Natural killer cell treated with Interleukin-12 subunit alpha and Interleukin-12 subunit beta and Interleukin-15 and Interleukin-18, amount 100 ng/mL, for 72 hours (primary cell): ENCODE data around the gene ELK4. TPM values are rescaled to one million over a fixed set of nuclear protein-coding genes. Genes with fewer than 3 reads are reported as not detected.

Source experiments
- ATAC-seq, 2 donors: fragments of 150-1000 bp; cut with Tn5 transposase in 1 of 2; sonication (Bioruptor Pico), chemical (Tn5 transposase) in 1 of 2; 2 replicates each; pipeline ENCODE4 v1.10.0; 2021
- DNase-seq: peaks from one replicate; pipeline ENCODE4 v3.0.0; 2022; ENCODE audit warnings: low spot score
- H3K27ac Mint-ChIP-seq, 2 donors: 1 replicate in 1 of 2; 2 replicates in 1 of 2; pipeline ENCODE4 v1.8.0; 2022; ENCODE audit warnings: mixed read lengths in 2 of 2, mild to moderate bottlenecking in 1 of 2, moderate library complexity in 1 of 2
- H3K27me3 Mint-ChIP-seq, 2 donors: 1 replicate in 1 of 2; 2 replicates in 1 of 2; pipeline ENCODE4 v1.8.0; 2022; ENCODE audit warnings: mixed read lengths in 2 of 2
- H3K36me3 Mint-ChIP-seq: one replicate; pipeline ENCODE4 v1.8.0; 2022; ENCODE audit warnings: mixed read lengths
- H3K4me1 Mint-ChIP-seq, 2 donors: 1 replicate in 1 of 2; 2 replicates in 1 of 2; pipeline ENCODE4 v1.8.0; 2022; ENCODE audit warnings: low read depth in 2 of 2, mixed read lengths in 2 of 2, mild to moderate bottlenecking in 1 of 2
- H3K4me3 Mint-ChIP-seq: one replicate; pipeline ENCODE4 v1.8.0; 2022; ENCODE audit warnings: mixed read lengths
- H3K9me3 Mint-ChIP-seq: 2 replicates; pipeline ENCODE4 v1.8.0; 2022; ENCODE audit warnings: mixed read lengths
- total RNA-seq, 2 donors: library from RNA; stranded (reverse); gene quantifications; one replicate each; pipeline ENCODE4 v1.2.3, GENCODE V29; 2022

The ELK4 gene
- total RNA-seq, 2 donors from 2014 or later: 78.7 to 97.8 TPM

DNA sequence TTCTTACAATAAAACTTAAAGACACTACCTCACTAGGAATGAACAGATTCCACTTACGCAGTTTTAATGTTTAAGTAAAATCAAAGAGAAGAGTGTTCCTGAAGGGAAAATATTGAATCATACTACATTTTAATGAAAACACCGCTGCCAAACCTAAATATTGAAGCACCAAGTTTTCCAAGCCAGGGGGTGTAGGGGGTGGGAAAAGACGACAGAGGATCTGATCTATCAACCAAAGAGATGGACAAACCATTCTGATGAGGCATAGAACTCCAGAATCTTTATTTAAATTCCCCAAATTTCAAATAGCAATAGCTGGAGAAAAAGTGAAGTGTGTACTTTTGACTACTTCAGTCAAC lies 1.2 kb downstream of the ELK4 start:
- Mint-ChIP-seq H3K4me1 (peaks cover 30 to 31% of the 10 kb centered on the region in 2 donors), H3K27me3 (no peaks in the 10 kb centered on the region), H3K36me3 (peaks cover 7% of the 10 kb centered on the region), H3K27ac (peak overlapping the region; percentile 93 to 94), H3K9me3 (no peaks in the 10 kb centered on the region), H3K4me3 (peak overlapping the region; percentile 90)
- no peak for DNase-seq
- ATAC-seq: no peak

DNA sequence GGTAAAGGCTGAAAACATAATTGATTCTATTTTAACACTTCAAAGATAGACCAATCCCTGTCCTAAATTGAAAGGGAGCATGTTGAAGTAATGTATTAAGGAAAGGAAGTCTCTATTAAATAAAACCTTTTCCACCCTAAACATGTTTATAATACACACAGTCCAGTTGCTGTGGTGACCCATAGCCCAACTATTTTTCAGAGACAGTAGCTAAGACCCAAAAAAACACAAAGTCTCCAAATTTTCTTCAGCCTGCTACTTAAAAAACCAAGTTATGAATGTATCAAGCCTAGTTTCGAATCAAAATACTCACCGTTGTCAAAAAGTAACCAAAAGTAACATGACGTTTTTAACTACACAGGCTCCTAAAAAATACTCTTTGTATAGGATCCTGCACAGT lies 1.6 kb downstream of the ELK4 start:
- no peaks in the 10 kb centered on the region for H3K27me3 Mint-ChIP-seq
- ATAC-seq (no peak), DNase-seq (no peak)
- peak overlapping the region; percentile 93 to 94 for H3K27ac Mint-ChIP-seq
- H3K4me3 Mint-ChIP-seq: peak overlapping the region; percentile 90
- peaks cover 31 to 33% of the 10 kb centered on the region in 2 donors for H3K4me1 Mint-ChIP-seq
- H3K9me3 Mint-ChIP-seq: no peaks in the 10 kb centered on the region
- peaks cover 7% of the 10 kb centered on the region for H3K36me3 Mint-ChIP-seq

DNA sequence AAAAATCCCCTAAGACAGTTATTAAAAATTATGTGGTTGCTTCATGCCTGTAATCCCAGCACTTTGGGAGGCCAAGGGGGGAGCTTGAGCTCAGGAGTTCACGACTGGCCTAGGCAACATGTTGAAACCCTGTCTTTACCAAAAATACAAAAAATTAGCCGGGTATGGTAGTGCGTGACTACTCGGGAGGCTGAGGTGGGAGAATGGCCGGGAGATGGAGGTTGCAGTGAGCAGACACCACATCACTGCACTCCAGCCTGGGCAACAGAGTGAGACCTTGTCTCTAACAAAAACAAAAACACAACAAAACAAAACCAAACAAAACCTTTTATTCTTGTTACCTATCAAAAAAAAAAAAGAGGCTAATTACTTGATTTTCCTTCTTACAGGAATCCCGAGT lies 2.1 kb downstream of the ELK4 start:
- Mint-ChIP-seq H3K4me1 (peaks cover 35% of the 10 kb centered on the region in 2 donors), H3K9me3 (no peaks in the 10 kb centered on the region), H3K36me3 (peaks cover 10% of the 10 kb centered on the region), H3K27ac (peak overlapping the region; percentile 93 to 94), H3K27me3 (no peaks in the 10 kb centered on the region), H3K4me3 (peak overlapping the region; percentile 90)
- DNase-seq (no peak), ATAC-seq (no peak)

GRCh38 chr1:205627956-205628355 lies 3.9 kb downstream of the ELK4 start:
- H3K9me3 Mint-ChIP-seq: no peaks in the 10 kb centered on the region
- H3K4me1 Mint-ChIP-seq: peaks cover 35% of the 10 kb centered on the region in 2 donors
- H3K27me3 Mint-ChIP-seq: no peaks in the 10 kb centered on the region
- no peak for ATAC-seq
- H3K36me3 Mint-ChIP-seq: peaks cover 10% of the 10 kb centered on the region
- H3K27ac Mint-ChIP-seq: no peak overlapping the region
- DNase-seq: no peak
- H3K4me3 Mint-ChIP-seq: no peak overlapping the region

DNA sequence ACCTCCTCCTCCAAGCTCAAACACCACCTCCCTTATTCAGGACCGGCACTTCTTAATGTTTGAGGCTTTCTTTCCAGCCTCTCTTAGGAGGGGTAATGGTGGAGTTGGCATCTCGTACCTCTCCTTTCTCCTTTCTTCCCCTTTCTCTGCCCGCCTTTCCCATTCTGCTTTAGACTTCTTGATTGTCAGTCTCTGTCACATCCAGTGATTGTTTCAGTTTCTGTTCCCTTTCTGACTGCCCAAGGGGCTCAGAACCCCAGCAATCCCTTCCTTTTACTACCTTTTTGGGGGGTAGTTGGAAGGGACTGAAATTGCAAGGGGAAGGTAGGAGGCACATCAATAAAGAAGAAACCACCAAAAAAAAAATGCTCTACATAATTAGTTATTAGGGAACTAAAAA lies 5.6 kb downstream of the ELK4 start:
- Mint-ChIP-seq H3K4me3 (peak overlapping the region; percentile 53), H3K4me1 (peaks cover 28 to 32% of the 10 kb centered on the region in 2 donors), H3K27me3 (no peaks in the 10 kb centered on the region), H3K36me3 (peaks cover 10% of the 10 kb centered on the region), H3K27ac (peak overlapping the region; percentile 71 to 88), H3K9me3 (no peaks in the 10 kb centered on the region)
- no peak for DNase-seq
- ATAC-seq: no peak

DNA sequence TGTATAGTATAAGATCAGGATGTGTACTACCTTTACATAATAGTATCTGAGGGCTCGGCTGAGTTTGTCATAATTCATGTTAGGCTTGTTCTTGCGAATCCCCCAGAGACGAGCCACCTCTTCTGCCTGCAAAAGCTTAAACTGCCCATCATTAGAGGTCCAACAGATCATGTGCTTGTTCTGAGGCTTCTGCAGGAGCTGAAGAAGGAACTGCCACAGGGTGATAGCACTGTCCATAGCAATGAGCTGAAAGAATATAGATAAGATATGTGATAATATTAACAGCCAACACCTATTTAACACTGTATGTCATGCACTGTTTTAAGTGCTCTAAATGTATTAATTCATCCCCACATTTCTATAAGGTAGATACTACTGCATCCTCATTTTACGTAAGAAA lies 8.2 kb downstream of the ELK4 start:
- DNase-seq: no peak
- peaks cover 24% of the 10 kb centered on the region for H3K36me3 Mint-ChIP-seq
- H3K27ac Mint-ChIP-seq: no peak overlapping the region
- no peak overlapping the region for H3K4me3 Mint-ChIP-seq
- ATAC-seq: no peak
- no peaks in the 10 kb centered on the region for H3K27me3 Mint-ChIP-seq
- peaks cover 20 to 34% of the 10 kb centered on the region in 2 donors for H3K4me1 Mint-ChIP-seq
- no peaks in the 10 kb centered on the region for H3K9me3 Mint-ChIP-seq

GRCh38 chr1:205620269-205620668 lies 11.5 kb downstream of the ELK4 start:
- Mint-ChIP-seq H3K27me3 (no peaks in the 10 kb centered on the region), H3K9me3 (no peaks in the 10 kb centered on the region), H3K27ac (no peak overlapping the region), H3K36me3 (peaks cover 28% of the 10 kb centered on the region), H3K4me3 (no peak overlapping the region), H3K4me1 (peaks cover 12 to 13% of the 10 kb centered on the region in 2 donors)
- ATAC-seq (no peak), DNase-seq (no peak)

DNA sequence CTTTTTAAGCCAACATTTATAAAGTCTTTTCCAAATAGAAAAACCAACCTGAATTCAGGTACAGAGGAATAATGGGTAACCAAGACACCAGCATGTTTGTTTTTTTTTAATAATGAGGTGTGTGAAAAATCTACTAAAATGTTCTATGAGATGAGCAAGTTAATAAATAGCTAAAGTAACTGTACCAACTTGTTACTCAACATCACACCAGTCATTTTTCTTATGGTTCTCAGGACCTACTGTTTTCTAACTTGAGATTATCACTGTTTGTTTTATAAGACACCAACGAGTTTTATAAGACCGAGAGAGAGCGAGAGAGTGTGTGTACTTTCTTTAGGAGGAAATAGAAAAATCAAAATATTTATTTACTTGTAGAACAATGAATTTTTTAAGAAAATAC lies 12.4 kb downstream of the ELK4 start:
- H3K4me3 Mint-ChIP-seq: no peak overlapping the region
- H3K4me1 Mint-ChIP-seq: peaks cover 6 to 7% of the 10 kb centered on the region in 2 donors
- DNase-seq (no peak), ATAC-seq (no peak)
- H3K36me3 Mint-ChIP-seq: peaks cover 25% of the 10 kb centered on the region
- no peaks in the 10 kb centered on the region for H3K27me3 Mint-ChIP-seq
- H3K27ac Mint-ChIP-seq: no peak overlapping the region
- H3K9me3 Mint-ChIP-seq: no peaks in the 10 kb centered on the region

DNA sequence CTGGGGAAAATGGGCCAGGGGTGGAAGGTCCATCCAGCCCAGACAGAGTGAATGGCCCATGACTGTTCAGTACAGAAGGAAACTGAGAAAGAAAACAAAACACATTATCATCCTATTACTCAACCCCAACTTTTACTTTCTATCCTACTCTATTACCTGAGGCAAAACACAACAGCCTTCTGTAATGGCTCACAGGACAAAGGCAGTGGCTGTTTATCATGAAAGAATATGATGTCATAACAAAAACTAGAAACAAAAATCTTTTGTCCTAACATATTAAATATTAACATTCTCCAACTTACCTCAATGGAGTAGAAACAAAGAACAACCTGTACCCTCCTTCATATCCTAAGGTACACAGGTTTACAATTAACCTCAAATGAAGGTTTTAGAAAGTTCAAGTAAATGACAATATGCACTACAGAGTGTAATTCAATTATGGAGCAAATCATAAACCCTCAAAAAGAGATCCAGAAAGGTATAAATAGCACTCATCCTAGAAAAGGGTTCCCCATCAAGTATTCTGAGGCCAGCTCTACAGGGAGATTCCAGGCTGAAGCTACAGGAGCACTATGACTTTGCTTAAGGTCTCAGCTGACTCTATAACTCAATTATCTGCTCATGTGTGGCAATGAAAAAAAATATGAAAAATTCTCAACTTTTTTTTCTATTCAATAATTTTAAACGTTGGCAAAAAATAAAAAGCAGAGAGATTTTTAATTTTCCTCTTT lies 15.1 kb downstream of the ELK4 start:
- no peak for DNase-seq
- Mint-ChIP-seq H3K9me3 (no peaks in the 10 kb centered on the region), H3K27me3 (no peaks in the 10 kb centered on the region), H3K4me1 (peaks cover 7 to 13% of the 10 kb centered on the region in 2 donors), H3K36me3 (peaks cover 31% of the 10 kb centered on the region), H3K27ac (peak overlapping the region in 1 of 2 donors; percentile 47), H3K4me3 (no peak overlapping the region)
- no peak for ATAC-seq

DNA sequence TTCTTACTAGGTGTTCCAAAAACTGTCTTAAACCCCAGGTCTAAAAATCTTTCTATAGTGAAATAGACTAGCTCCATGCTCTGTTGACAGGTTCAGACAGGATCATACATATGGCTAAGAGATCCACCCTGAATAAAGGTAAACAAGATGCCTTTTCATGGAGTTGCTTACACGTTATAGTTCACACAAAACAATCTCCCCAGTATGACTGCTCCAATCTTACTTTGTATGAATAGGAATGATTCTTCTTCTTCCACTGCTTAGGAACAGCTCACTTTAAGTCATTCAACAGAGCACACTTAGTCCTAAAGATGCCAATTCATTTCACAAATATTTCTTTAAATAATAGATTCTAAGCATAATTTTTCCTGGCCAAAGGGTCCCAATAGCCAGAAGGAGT lies 16.0 kb downstream of the ELK4 start:
- no peaks in the 10 kb centered on the region for H3K27me3 Mint-ChIP-seq
- no peak overlapping the region for H3K4me3 Mint-ChIP-seq
- no peak for DNase-seq
- peaks cover 16 to 22% of the 10 kb centered on the region in 2 donors for H3K4me1 Mint-ChIP-seq
- no peaks in the 10 kb centered on the region for H3K9me3 Mint-ChIP-seq
- peaks cover 35% of the 10 kb centered on the region for H3K36me3 Mint-ChIP-seq
- H3K27ac Mint-ChIP-seq: peak overlapping the region in 1 of 2 donors; percentile 47
- ATAC-seq: no peak

GRCh38 chr1:205613854-205614412 lies 17.9 kb downstream of the ELK4 start:
- Mint-ChIP-seq H3K27me3 (no peaks in the 10 kb centered on the region), H3K4me3 (no peak overlapping the region), H3K9me3 (no peaks in the 10 kb centered on the region), H3K27ac (no peak overlapping the region), H3K4me1 (peaks cover 25 to 28% of the 10 kb centered on the region in 2 donors), H3K36me3 (peaks cover 23% of the 10 kb centered on the region)
- DNase-seq: no peak
- no peak for ATAC-seq

- Mint-ChIP-seq H3K9me3 (no peaks in the 10 kb centered on the region), H3K4me3 (no peak overlapping the region), H3K36me3 (peaks cover 23% of the 10 kb centered on the region), H3K4me1 (peaks cover 28 to 30% of the 10 kb centered on the region in 2 donors), H3K27ac (no peak overlapping the region), H3K27me3 (no peaks in the 10 kb centered on the region)
- no peak for ATAC-seq
- no peak for DNase-seq
Observed at GRCh38 chr1:205612556-205612955, 19.3 kb downstream of the ELK4 start.

DNA sequence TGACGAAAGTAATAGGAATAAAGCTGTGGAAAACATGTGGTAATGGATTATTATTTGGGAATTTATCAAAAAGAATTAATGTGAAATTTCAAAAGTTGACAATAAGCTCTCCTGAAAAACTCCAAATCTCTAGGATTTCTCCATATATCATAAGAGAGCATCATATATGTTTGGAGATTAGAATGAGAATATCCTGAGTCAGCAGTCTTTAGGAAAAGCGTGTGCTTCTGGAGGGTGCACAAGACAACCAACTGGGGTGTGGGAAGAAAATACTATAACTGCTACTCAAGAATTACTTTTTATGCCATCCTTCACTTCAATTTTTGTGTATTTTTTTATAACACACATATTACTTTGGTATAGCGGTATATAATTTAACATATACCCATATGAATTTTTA lies 19.7 kb downstream of the ELK4 start:
- DNase-seq: no peak
- Mint-ChIP-seq H3K27ac (peak overlapping the region in 1 of 2 donors; percentile 81), H3K27me3 (no peaks in the 10 kb centered on the region), H3K36me3 (peaks cover 23% of the 10 kb centered on the region), H3K4me1 (peaks cover 28 to 30% of the 10 kb centered on the region in 2 donors), H3K4me3 (no peak overlapping the region), H3K9me3 (no peaks in the 10 kb centered on the region)
- no peak for ATAC-seq

DNA sequence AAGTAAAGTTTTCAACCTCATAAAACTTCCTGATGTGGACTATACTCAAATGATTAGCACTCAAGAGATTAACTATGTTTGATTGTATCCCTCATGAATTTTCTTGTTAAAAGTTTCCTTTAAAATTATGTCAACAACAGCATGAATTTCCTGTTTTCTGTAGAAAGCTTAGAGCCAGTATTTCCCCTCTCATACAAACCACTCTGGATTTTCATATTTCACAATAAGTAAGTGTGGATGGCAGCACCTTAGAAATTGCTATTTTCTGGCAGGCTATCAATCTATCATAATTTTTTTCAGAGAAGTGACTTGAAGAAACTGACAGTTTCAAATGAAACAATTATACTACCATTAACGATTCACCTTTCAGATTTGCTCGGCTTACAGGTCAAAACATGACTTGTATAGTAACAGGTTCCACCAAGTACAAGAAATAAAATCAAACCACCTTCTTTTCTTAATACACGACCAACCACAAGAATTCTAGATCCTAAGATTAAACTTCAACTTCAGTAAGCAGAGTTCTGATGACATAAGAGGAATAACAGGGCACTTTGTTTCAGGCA lies 20.8 kb downstream of the ELK4 start:
- H3K27me3 Mint-ChIP-seq: no peaks in the 10 kb centered on the region
- H3K36me3 Mint-ChIP-seq: peaks cover 19% of the 10 kb centered on the region
- DNase-seq (no peak), ATAC-seq (no peak)
- peak overlapping the region; percentile 7 for H3K4me3 Mint-ChIP-seq
- no peaks in the 10 kb centered on the region for H3K9me3 Mint-ChIP-seq
- peaks cover 25 to 28% of the 10 kb centered on the region in 2 donors for H3K4me1 Mint-ChIP-seq
- H3K27ac Mint-ChIP-seq: peak overlapping the region; percentile 39 to 81
